Karpas-422 (cell line): Measurements from ENCODE around the gene DYRK1B. TPM values are rescaled to one million over a fixed set of nuclear protein-coding genes. Genes with fewer than 3 reads are reported as not detected.

Experiments used
- DNase-seq: peaks from one replicate; pipeline ENCODE4 v3.0.0-alpha.2; 2015
- H2AFZ ChIP-seq: fragments of 200-600 bp; sonication (generic); 2 replicates; pipeline ENCODE4 v1.6.1; 2014; ENCODE audit warnings: antibody characterized with exemption, low read length, mixed read lengths
- H3K27ac ChIP-seq: fragments of 200-600 bp; sonication (generic); 2 replicates; pipeline ENCODE4 v1.5.1; 2014; ENCODE audit warnings: mild to moderate bottlenecking, low read length, moderate library complexity
- H3K27me3 ChIP-seq: fragments of 200-600 bp; sonication (generic); 2 replicates; pipeline ENCODE4 v1.6.1; 2014; ENCODE audit warnings: low read length, mixed read lengths
- H3K36me3 ChIP-seq: fragments of 200-600 bp; sonication (generic); 2 replicates; pipeline ENCODE4 v1.6.1; 2014; ENCODE audit warnings: low read length, mixed read lengths; ENCODE audit not compliant: insufficient read depth
- H3K4me1 ChIP-seq: fragments of 200-600 bp; sonication (generic); 2 replicates; pipeline ENCODE4 v1.6.1; 2014; ENCODE audit warnings: mild to moderate bottlenecking, low read length, mixed read lengths
- H3K4me2 ChIP-seq: fragments of 200-600 bp; sonication (generic); 2 replicates; pipeline ENCODE4 v1.6.1; 2014; ENCODE audit warnings: low read length, low read depth, mild to moderate bottlenecking; ENCODE audit not compliant: poor library complexity, severe bottlenecking
- H3K4me3 ChIP-seq: fragments of 200-600 bp; sonication (generic); 2 replicates; pipeline ENCODE4 v1.5.1; 2014; ENCODE audit warnings: mild to moderate bottlenecking, antibody characterized with exemption, low read length, mixed read lengths
- H3K79me2 ChIP-seq: fragments of 200-600 bp; sonication (generic); 2 replicates; pipeline ENCODE4 v1.6.1; 2014; ENCODE audit warnings: mild to moderate bottlenecking, low read length, mixed read lengths
- H3K9ac ChIP-seq: fragments of 200-600 bp; sonication (generic); 2 replicates; pipeline ENCODE4 v1.6.0; 2014; ENCODE audit warnings: low read length
- H3K9me2 ChIP-seq: fragments of 200-600 bp; sonication (generic), shearing (Covaris generic); replicated peaks from 2 replicates; pipeline ENCODE4 v1.6.0; 2014; ENCODE audit warnings: mild to moderate bottlenecking, low read length, moderate library complexity; ENCODE audit not compliant: insufficient read depth
- H3K9me3 ChIP-seq: fragments of 300-700, 200-600 bp; sonication (generic); 2 replicates; pipeline ENCODE4 v1.6.1; 2014; ENCODE audit warnings: low read length, mixed read lengths
- H4K20me1 ChIP-seq: fragments of 200-600 bp; sonication (generic); 2 replicates; pipeline ENCODE4 v1.6.1; 2014; ENCODE audit warnings: mild to moderate bottlenecking, antibody characterized with exemption, low read length, low read depth; ENCODE audit not compliant: insufficient read depth
- total RNA-seq: library from RNA; depleted of rRNA; stranded (reverse); fragments of >200 nt; shearing (Covaris generic); gene quantifications from 2 replicates; pipeline ENCODE4 v1.2.3, GENCODE V29; 2014; ENCODE audit warnings: low replicate concordance

Gene DYRK1B
- total RNA-seq, 1 experiment from 2014 or later, result 30.3 TPM

DNA sequence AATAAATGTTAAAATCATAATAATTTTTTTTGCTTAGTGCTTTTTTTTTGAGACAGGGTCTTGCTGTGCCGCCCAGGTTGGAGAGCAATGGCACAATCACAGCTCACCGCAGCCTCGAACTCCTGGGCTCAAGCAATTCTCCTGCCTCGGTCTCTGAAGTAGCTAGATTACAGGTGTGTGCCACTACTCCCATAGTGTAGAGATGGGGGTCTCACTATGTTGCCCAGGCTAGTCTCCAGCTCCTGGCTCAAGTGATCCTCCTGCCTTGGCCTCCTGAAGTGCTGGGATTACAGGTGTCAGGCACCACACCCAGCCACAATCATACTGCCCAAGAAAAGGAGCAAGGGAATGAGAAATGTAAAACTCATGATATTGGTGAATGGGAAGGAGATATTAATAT lies 7.1 kb upstream of the DYRK1B start:
- Histone ChIP-seq H3K9me2 (no peaks in the 10 kb centered on the region), H3K27ac (no peak overlapping the region), H3K36me3 (peaks cover 31% of the 10 kb centered on the region; the same call in 1 of the 2 replicates), H3K9me3 (no peaks in the 10 kb centered on the region), H4K20me1 (peaks cover 48% of the 10 kb centered on the region), H2AFZ (no peak overlapping the region), H3K4me1 (peaks cover 26% of the 10 kb centered on the region), H3K9ac (no peak overlapping the region), H3K79me2 (peaks cover 74% of the 10 kb centered on the region), H3K4me3 (no peak overlapping the region), H3K4me2 (no peak overlapping the region), H3K27me3 (no peaks in the 10 kb centered on the region)
- DNase-seq, result no peak

DNA sequence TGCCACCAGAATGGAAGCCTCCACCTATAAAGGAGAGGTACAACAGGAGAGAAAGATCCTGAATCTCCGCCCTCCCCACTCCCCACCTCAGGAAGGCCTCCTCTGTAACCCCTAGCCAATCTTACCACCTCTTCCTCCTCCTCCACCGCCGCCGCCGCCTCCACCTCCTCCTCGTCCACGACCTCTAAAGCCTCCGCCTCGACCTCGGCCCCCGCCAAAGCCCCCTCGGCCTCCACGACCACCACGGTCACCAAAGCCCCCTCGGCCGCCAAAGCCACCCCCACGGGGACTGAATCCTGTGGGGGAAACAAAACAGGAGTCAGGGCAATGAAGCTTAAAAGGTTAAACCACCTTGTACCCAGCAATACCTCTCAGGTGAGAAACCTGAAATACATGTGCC lies 6.5 kb upstream of the DYRK1B start:
- Histone ChIP-seq H3K79me2 (peaks cover 68% of the 10 kb centered on the region), H3K4me2 (no peak overlapping the region), H4K20me1 (peaks cover 48% of the 10 kb centered on the region), H3K9me3 (no peaks in the 10 kb centered on the region), H2AFZ (no peak overlapping the region), H3K27me3 (no peaks in the 10 kb centered on the region), H3K9me2 (no peaks in the 10 kb centered on the region), H3K4me3 (no peak overlapping the region), H3K4me1 (peaks cover 26% of the 10 kb centered on the region), H3K9ac (no peak overlapping the region), H3K36me3 (peaks cover 34% of the 10 kb centered on the region; the same call in 1 of the 2 replicates), H3K27ac (no peak overlapping the region)
- DNase-seq, result no peak

GRCh38 chr19:39839678-39840327 lies 5.8 kb upstream of the DYRK1B start:
- Histone ChIP-seq H2AFZ (no peak overlapping the region), H3K4me3 (no peak overlapping the region), H4K20me1 (peaks cover 46% of the 10 kb centered on the region), H3K36me3 (peaks cover 34% of the 10 kb centered on the region; the same call in 1 of the 2 replicates), H3K9me2 (no peaks in the 10 kb centered on the region), H3K4me2 (no peak overlapping the region), H3K27ac (no peak overlapping the region), H3K27me3 (no peaks in the 10 kb centered on the region), H3K4me1 (peaks cover 24% of the 10 kb centered on the region), H3K9ac (no peak overlapping the region), H3K9me3 (no peaks in the 10 kb centered on the region), H3K79me2 (peaks cover 61% of the 10 kb centered on the region)
- no peak for DNase-seq

- peaks cover 34% of the 10 kb centered on the region; the same call in 1 of the 2 replicates for H3K36me3 ChIP-seq
- no peaks in the 10 kb centered on the region for H3K27me3 ChIP-seq
- H3K9ac ChIP-seq, result no peak overlapping the region
- no peak overlapping the region for H3K4me2 ChIP-seq
- no peaks in the 10 kb centered on the region for H3K9me2 ChIP-seq
- H3K4me3 ChIP-seq, result no peak overlapping the region
- peaks cover 37% of the 10 kb centered on the region for H4K20me1 ChIP-seq
- no peak for DNase-seq
- peaks cover 49% of the 10 kb centered on the region for H3K79me2 ChIP-seq
- H3K4me1 ChIP-seq, result peaks cover 20% of the 10 kb centered on the region
- no peaks in the 10 kb centered on the region for H3K9me3 ChIP-seq
- no peak overlapping the region for H2AFZ ChIP-seq
- no peak overlapping the region for H3K27ac ChIP-seq
These were observed 4.6 kb upstream of the DYRK1B start for GRCh38 chr19:39838569-39838968.

GRCh38 chr19:39837978-39838377 lies 4.0 kb upstream of the DYRK1B start:
- Histone ChIP-seq H3K79me2 (peaks cover 45% of the 10 kb centered on the region), H3K36me3 (peaks cover 34% of the 10 kb centered on the region; the same call in 1 of the 2 replicates), H3K4me3 (no peak overlapping the region), H3K4me2 (no peak overlapping the region), H3K9me3 (no peaks in the 10 kb centered on the region), H2AFZ (no peak overlapping the region), H3K9ac (no peak overlapping the region), H3K4me1 (peaks cover 18% of the 10 kb centered on the region), H3K27me3 (no peaks in the 10 kb centered on the region), H3K27ac (no peak overlapping the region), H4K20me1 (peaks cover 31% of the 10 kb centered on the region), H3K9me2 (no peaks in the 10 kb centered on the region)
- DNase-seq, result no peak

- no peaks in the 10 kb centered on the region for H3K9me2 ChIP-seq
- no peak overlapping the region for H2AFZ ChIP-seq
- H3K27ac ChIP-seq, result no peak overlapping the region
- H3K4me1 ChIP-seq, result peaks cover 20% of the 10 kb centered on the region
- peak overlapping the region; percentile 33 for H3K9ac ChIP-seq
- H3K9me3 ChIP-seq, result no peaks in the 10 kb centered on the region
- peak overlapping the region; percentile 23; the same call in 1 of the 2 replicates for H3K4me3 ChIP-seq
- no peak for DNase-seq
- no peaks in the 10 kb centered on the region for H3K27me3 ChIP-seq
- peak overlapping the region; percentile 93 for H3K4me2 ChIP-seq
- H3K79me2 ChIP-seq, result peaks cover 27% of the 10 kb centered on the region
- H4K20me1 ChIP-seq, result peaks cover 6% of the 10 kb centered on the region; the same call in 1 of the 2 replicates
- H3K36me3 ChIP-seq, result peaks cover 50% of the 10 kb centered on the region
These were observed 402 bp upstream of the DYRK1B start for GRCh38 chr19:39834287-39834841.

- Histone ChIP-seq H3K9ac (peak overlapping the region; percentile 91), H2AFZ (no peak overlapping the region), H3K27ac (peak overlapping the region; percentile 87), H3K27me3 (no peaks in the 10 kb centered on the region), H3K36me3 (peaks cover 53% of the 10 kb centered on the region), H3K4me3 (peak overlapping the region; percentile 97), H3K9me2 (no peaks in the 10 kb centered on the region), H3K79me2 (peaks cover 20% of the 10 kb centered on the region), H3K4me2 (peak overlapping the region; percentile 93), H3K9me3 (no peaks in the 10 kb centered on the region), H4K20me1 (peaks cover 3% of the 10 kb centered on the region; the same call in 1 of the 2 replicates), H3K4me1 (peaks cover 20% of the 10 kb centered on the region)
- no peak for DNase-seq
These were observed 850 bp downstream of the DYRK1B start for GRCh38 chr19:39833160-39833463.

DNA sequence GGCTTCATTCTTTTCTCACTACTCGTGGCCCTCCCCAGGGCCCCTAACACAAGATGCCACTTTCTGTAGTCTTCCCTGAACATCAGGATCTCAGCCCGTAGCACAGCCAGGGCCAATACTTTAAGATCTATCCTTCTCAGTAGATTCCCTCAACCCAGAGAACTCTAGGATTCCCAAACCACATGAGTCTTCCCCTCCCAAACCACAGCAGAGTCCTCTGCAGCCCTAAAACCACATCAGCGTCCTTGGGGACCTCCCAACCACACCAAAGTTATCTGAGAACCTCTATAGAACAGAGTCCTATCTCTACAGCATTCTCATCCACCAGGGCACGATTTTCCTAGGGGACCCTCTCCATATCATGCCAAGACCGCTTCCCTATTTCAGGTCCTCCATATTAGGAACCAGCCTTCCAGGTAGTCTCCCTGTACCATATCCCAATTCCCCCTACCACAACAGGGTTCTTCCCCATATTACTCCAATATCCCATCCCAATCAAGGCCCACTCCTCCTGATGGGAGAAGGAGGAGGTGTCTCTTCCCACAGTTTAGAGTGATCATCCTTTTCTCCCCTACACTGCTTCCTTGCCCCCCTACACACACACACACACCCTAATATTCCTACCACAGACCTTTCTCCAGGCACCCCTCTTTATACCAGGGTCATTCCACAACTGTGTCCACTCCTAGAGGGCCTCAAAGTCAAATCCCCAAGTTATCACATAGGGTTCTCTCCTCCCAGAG lies 1.4 kb downstream of the DYRK1B start:
- Histone ChIP-seq H3K9me2 (no peaks in the 10 kb centered on the region), H3K27me3 (no peaks in the 10 kb centered on the region), H3K4me1 (peaks cover 20% of the 10 kb centered on the region), H2AFZ (no peak overlapping the region), H3K27ac (peak overlapping the region; percentile 87), H3K4me2 (peak overlapping the region; percentile 93), H3K9ac (peak overlapping the region; percentile 91), H3K36me3 (peaks cover 52% of the 10 kb centered on the region), H3K79me2 (peaks cover 20% of the 10 kb centered on the region), H3K4me3 (peak overlapping the region; percentile 97), H4K20me1 (peaks cover 3% of the 10 kb centered on the region; the same call in 1 of the 2 replicates), H3K9me3 (no peaks in the 10 kb centered on the region)
- no peak for DNase-seq
